MG63 (cell line): ENCODE data around the gene IL12RB1. TPM values are rescaled to one million over a fixed set of nuclear protein-coding genes. Genes with fewer than 3 reads are reported as not detected.

Source experiments
- DNase-seq: peaks from one replicate; pipeline ENCODE4 v3.0.0-alpha.2; 2020
- H3K27me3 ChIP-seq: fragments of 250-450 bp; sonication (Bioruptor Pico); 2 replicates; pipeline ENCODE4 v1.5.1; 2020; ENCODE audit warnings: mild to moderate bottlenecking, moderate library complexity
- H3K36me3 ChIP-seq: fragments of 250-450 bp; sonication (Bioruptor Pico); 2 replicates; pipeline ENCODE4 v1.5.1; 2020; ENCODE audit warnings: mild to moderate bottlenecking, moderate library complexity
- H3K4me3 ChIP-seq: fragments of 250-450 bp; sonication (Bioruptor Pico); 2 replicates; pipeline ENCODE4 v1.5.1; 2020; ENCODE audit warnings: mild to moderate bottlenecking, moderate library complexity
- H3K9me3 ChIP-seq: fragments of 250-450 bp; sonication (Bioruptor Pico); 2 replicates; pipeline ENCODE4 v1.5.1; 2020; ENCODE audit warnings: mild to moderate bottlenecking, moderate library complexity
- total RNA-seq: library from RNA; depleted of rRNA; stranded (reverse); fragments of >200 nt; shearing (Covaris generic); gene quantifications from 2 replicates; pipeline ENCODE4 v1.2.3, GENCODE V29; 2014; ENCODE audit warnings: low replicate concordance

IL12RB1 gene
- total RNA-seq, 1 experiment from 2014 or later: not detected

DNA sequence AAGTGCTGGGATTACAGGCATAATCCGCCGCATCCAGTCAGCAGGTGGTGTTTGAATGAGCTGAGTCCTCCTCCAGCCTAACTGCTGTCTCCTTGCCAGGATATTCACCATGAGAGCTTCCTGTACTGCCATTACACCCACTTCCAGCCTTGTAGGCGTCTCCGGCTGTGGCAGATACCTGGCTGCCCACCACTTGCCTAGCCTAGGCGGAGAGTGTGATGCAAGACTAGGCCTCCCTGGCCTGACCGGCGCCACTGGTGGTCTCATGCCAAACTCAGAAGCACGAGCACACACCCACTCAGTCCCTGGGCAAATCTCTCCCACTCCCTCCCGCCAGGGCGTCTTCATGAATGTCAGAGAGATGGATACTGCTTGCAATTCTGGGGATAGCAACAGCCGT lies 16.6 kb downstream of the IL12RB1 start:
- H3K9me3 ChIP-seq: no peaks in the 10 kb centered on the region
- DNase-seq: peak; percentile 45
- H3K36me3 ChIP-seq: no peaks in the 10 kb centered on the region
- H3K4me3 ChIP-seq: no peak overlapping the region
- H3K27me3 ChIP-seq: no peaks in the 10 kb centered on the region; the same call in 1 of the 2 replicates

GRCh38 chr19:18069383-18069782 lies 17.4 kb downstream of the IL12RB1 start:
- H3K36me3 ChIP-seq: no peaks in the 10 kb centered on the region
- no peaks in the 10 kb centered on the region; the same call in 1 of the 2 replicates for H3K27me3 ChIP-seq
- no peak for DNase-seq
- no peak overlapping the region for H3K4me3 ChIP-seq
- no peaks in the 10 kb centered on the region for H3K9me3 ChIP-seq

DNA sequence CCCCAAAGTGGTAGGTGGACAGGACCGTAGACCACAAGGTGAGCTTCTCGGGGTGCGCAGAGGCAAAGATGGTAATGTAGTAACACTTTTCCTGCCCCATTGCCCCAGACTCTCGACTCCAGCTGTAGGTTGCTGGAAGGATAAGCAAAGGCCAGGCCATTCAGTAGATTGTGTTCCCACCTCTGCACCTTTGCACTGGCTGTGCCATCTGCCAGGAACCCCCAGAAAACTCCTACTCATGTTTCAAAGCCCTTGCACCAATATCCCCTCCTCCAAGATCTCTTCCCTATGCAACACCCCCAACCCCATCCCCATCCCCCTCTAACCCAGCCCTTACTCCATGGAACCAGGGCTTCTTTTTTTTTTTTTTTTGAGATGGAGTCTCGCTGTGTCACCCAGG lies 18.3 kb downstream of the IL12RB1 start:
- Histone ChIP-seq H3K27me3 (no peaks in the 10 kb centered on the region; the same call in 1 of the 2 replicates), H3K9me3 (no peaks in the 10 kb centered on the region), H3K36me3 (no peaks in the 10 kb centered on the region), H3K4me3 (no peak overlapping the region)
- no peak for DNase-seq

- Histone ChIP-seq H3K27me3 (no peaks in the 10 kb centered on the region), H3K36me3 (no peaks in the 10 kb centered on the region), H3K4me3 (no peak overlapping the region), H3K9me3 (no peaks in the 10 kb centered on the region)
- no peak for DNase-seq
Measured at GRCh38 chr19:18065173-18065495, 21.6 kb downstream of the IL12RB1 start.

GRCh38 chr19:18063463-18063862 lies 23.3 kb downstream of the IL12RB1 start:
- H3K36me3 ChIP-seq: no peaks in the 10 kb centered on the region
- no peaks in the 10 kb centered on the region for H3K27me3 ChIP-seq
- H3K4me3 ChIP-seq: no peak overlapping the region
- no peaks in the 10 kb centered on the region for H3K9me3 ChIP-seq
- DNase-seq: peak; percentile 40

- no peak overlapping the region for H3K4me3 ChIP-seq
- DNase-seq: no peak
- no peaks in the 10 kb centered on the region for H3K27me3 ChIP-seq
Measured at GRCh38 chr19:18062028-18062427, 24.7 kb downstream of the IL12RB1 start.

GRCh38 chr19:18060472-18060871 lies 26.3 kb downstream of the IL12RB1 start:
- no peaks in the 10 kb centered on the region for H3K36me3 ChIP-seq
- H3K9me3 ChIP-seq: no peaks in the 10 kb centered on the region
- H3K27me3 ChIP-seq: no peaks in the 10 kb centered on the region
- DNase-seq: no peak
- H3K4me3 ChIP-seq: no peak overlapping the region

More at GRCh38 chr19:18062028-18062427, 24.7 kb downstream of the IL12RB1 start:
- H3K36me3 ChIP-seq: no peaks in the 10 kb centered on the region
- no peaks in the 10 kb centered on the region for H3K9me3 ChIP-seq

DNA sequence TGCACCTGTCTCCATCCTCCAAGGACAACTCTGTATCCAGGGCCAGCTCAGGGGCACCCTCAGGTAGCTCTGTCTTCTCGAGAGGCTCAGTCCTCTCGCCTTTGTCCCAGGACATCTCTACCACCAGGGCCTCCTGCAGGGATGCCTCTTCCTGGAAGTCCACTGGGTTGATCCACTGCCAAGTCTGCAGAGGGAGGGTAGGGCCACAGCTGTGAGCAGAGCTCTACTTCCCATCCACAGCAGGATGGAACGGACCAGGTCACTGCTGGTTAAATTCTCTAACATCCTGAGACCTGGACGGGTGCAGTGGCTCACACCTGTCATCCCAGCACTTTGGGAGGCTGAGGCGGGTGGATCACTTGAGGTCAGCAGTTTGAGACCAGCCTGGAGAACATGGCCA lies 26.8 kb downstream of the IL12RB1 start:
- H3K4me3 ChIP-seq: no peak overlapping the region
- H3K9me3 ChIP-seq: no peaks in the 10 kb centered on the region
- no peaks in the 10 kb centered on the region for H3K36me3 ChIP-seq
- no peak for DNase-seq
- no peaks in the 10 kb centered on the region for H3K27me3 ChIP-seq

DNA sequence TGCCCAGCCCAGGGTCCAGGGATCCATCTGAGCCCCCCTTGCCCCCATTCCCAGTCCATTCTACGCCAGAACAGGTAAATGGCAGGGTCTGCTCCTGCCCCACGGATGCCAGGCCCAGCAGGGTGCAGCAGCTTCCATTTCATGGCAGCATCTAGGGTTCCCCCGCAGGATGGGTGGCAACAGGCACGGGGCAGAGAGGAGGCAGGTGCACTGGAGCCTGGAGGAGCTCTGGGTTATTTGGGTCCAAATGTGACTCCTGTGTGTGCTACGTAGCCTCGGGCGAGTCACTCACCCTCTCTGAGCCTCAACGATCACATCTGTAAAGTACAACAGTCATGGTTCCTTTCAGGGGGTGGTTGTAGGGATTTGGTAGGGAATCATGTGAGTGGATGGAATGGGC lies 27.4 kb downstream of the IL12RB1 start:
- no peak overlapping the region for H3K4me3 ChIP-seq
- no peak for DNase-seq
- no peaks in the 10 kb centered on the region for H3K27me3 ChIP-seq
- no peaks in the 10 kb centered on the region for H3K9me3 ChIP-seq
- H3K36me3 ChIP-seq: no peaks in the 10 kb centered on the region

- no peaks in the 10 kb centered on the region for H3K27me3 ChIP-seq
- H3K4me3 ChIP-seq: no peak overlapping the region
- DNase-seq: peak; percentile 70
- H3K36me3 ChIP-seq: no peaks in the 10 kb centered on the region
- no peaks in the 10 kb centered on the region for H3K9me3 ChIP-seq
Measured at GRCh38 chr19:18058208-18059009, 28.3 kb downstream of the IL12RB1 start.

DNA sequence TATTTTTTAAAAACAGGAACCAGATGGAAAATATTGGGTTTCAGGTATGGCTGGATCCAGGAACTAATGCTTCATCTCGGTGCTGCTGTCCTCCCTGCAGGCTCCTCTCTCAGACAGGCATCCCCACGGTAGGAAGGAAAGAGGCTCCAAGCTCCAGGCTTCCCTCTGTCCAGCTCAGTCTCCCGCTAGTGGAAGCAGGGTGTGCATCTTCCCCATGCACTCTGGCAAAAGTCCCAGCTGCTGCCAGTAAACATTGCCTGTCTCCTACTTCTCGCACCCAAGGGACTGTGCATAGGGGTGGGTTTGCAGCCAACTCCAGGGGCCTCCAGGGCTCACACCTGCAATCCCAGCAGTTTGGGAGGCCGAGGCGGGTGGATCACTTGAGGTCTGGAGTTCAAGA lies 29.2 kb downstream of the IL12RB1 start:
- Histone ChIP-seq H3K36me3 (no peaks in the 10 kb centered on the region), H3K27me3 (no peaks in the 10 kb centered on the region)
- no peak for DNase-seq

DNA sequence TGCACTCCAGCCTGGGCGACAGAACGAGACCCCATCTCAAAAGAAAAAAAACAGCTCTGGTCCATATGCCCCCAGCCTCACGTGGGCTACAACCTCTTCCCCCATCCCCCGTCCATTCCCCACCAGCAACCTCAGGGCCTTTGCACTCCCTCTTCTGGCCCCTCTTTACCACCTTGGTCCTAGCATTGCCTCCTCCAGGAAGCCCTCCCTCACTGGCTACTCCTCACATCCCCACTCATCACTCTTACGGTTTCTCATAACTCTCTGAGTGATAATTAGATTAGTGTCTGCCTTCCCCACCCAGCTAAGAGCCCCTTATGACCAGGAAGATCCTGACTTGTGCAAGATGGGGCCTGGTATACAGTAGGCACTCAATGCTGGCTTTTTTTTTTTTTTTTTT lies 30.8 kb downstream of the IL12RB1 start:
- no peaks in the 10 kb centered on the region for H3K27me3 ChIP-seq

More for the DNA sequence above, 29.2 kb downstream of the IL12RB1 start:
- Histone ChIP-seq H3K9me3 (no peaks in the 10 kb centered on the region), H3K4me3 (no peak overlapping the region)

GRCh38 chr19:18053576-18054219 lies 33.0 kb downstream of the IL12RB1 start:
- H3K9me3 ChIP-seq: no peaks in the 10 kb centered on the region
- no peak overlapping the region for H3K4me3 ChIP-seq
- H3K27me3 ChIP-seq: no peaks in the 10 kb centered on the region
- H3K36me3 ChIP-seq: no peaks in the 10 kb centered on the region
- peak; percentile 43 for DNase-seq

More for the DNA sequence above, 30.8 kb downstream of the IL12RB1 start:
- no peak for DNase-seq
- H3K4me3 ChIP-seq: no peak overlapping the region
- no peaks in the 10 kb centered on the region for H3K36me3 ChIP-seq
- H3K9me3 ChIP-seq: no peaks in the 10 kb centered on the region

- no peaks in the 10 kb centered on the region for H3K27me3 ChIP-seq
- H3K36me3 ChIP-seq: no peaks in the 10 kb centered on the region
- H3K4me3 ChIP-seq: no peak overlapping the region
- DNase-seq: no peak
- H3K9me3 ChIP-seq: no peaks in the 10 kb centered on the region
Measured at GRCh38 chr19:18051887-18052286, 34.8 kb downstream of the IL12RB1 start.

DNA sequence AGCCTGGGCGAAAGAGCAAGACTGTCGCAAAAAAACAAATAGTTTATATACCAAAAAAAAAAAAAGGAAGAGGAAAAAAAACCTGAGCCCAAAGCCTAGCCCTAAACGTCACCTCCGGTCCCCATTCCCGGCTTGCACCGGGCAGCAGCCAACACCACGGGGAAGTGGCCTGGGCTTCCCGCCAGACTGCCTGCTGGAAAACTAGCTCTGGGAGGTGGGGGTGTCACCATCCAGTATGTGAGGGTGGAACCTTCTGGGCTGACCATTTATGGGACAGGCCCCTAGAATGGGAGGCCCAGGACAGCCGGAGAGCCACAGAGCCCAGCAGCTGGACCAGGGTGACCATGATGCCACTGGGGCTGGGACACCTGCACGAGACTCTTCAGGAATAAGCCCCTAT lies 37.3 kb downstream of the IL12RB1 start:
- Histone ChIP-seq H3K4me3 (no peak overlapping the region), H3K9me3 (no peaks in the 10 kb centered on the region), H3K27me3 (no peaks in the 10 kb centered on the region), H3K36me3 (no peaks in the 10 kb centered on the region)
- DNase-seq: no peak

DNA sequence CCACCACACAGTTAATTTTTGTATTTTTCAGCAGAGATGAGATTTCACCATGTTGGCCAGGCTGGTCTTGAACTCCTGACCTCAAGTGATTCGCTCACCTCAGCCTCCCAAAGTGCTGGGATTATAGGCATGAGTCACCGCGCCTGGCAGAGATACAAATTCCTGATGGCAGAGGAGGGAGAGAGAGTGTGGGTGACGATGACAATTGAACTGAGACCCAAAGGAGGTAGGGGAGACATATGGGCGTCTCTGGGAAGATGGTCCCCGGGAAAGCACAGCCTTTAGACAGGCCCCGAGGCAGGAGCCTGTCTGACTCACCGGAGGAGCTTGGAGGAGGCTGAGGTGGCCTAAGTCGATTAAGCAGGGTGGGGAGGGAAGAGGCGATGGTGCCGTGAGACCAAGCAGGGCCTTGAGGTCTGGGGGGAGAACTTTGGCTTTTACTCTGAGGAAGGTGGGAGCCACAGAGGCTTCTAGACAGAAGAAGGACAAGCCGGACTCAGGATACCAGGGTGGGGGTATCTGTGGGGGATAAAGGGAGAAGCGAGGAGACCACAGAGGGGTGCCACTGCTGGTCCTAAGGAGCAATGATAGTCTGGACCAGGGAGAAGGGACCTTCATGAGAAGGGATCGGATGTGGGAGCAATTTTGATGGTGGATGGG lies 40.5 kb downstream of the IL12RB1 start:
- no peak overlapping the region for H3K4me3 ChIP-seq
- no peaks in the 10 kb centered on the region for H3K36me3 ChIP-seq
- peak; percentile 79 for DNase-seq
- no peaks in the 10 kb centered on the region for H3K9me3 ChIP-seq
- H3K27me3 ChIP-seq: peaks cover 2% of the 10 kb centered on the region; the same call in 1 of the 2 replicates

DNA sequence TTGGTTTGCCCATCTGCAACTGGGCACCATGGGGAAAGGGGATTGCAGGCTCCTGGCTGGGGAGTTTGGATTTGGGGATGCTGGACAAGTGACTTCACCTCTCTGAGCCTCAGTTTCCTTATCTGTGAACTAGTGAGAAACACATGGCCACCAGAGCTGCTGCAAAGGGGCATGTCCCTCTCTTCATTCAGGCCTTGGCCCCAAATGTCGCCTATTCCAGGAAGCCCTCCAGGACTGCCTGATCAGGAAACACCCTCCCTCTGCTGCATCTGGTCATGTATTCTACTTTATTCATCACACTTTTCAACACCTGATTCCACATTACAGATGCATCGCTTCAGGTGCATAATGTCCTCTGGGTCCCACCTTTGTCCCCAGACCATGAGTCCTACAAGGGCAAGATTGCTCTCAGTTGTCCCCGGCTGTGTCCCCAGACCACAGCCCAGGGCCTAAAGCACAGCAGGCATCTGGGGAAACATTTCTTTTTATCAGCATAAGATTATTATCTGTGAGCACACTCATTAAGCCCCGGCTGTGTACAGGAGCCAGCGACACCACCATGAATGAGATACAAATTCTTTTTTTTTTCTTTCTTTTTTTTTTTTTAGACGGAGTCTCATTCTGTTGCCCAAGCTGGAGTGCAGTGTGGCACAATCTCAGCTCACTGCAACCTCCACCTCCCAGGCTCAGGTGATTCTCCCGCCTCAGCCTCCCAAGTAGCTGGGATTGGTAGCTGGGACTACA lies 41.3 kb downstream of the IL12RB1 start:
- Histone ChIP-seq H3K27me3 (peaks cover 2% of the 10 kb centered on the region; the same call in 1 of the 2 replicates), H3K4me3 (peak overlapping the region; percentile 10; the same call in 1 of the 2 replicates), H3K9me3 (peaks cover 6% of the 10 kb centered on the region), H3K36me3 (no peaks in the 10 kb centered on the region)
- no peak for DNase-seq
